WTC11 (cell line): ENCODE data around the gene NUDT3. TPM values are rescaled to one million over a fixed set of nuclear protein-coding genes. Genes with fewer than 3 reads are reported as not detected.

Experiments
- ATAC-seq: fragments of 200-7000 bp; cut with Tn5 transposase; 2 replicates; pipeline ENCODE4 v1.10.0; 2021; ENCODE audit warnings: mild to moderate bottlenecking, moderate library complexity
- CTCF ChIA-PET: fragments of 300-600 bp; sonication (Branson Sonifier 250); formaldehyde crosslinking; loops from one replicate; lab custom pipeline; 2021; ENCODE audit warnings: antibody characterized with exemption; lab: Charles Lee
- POLR2A ChIA-PET: fragments of 350-600 bp; sonication (Branson Sonifier 250); formaldehyde crosslinking; loops from one replicate; lab custom pipeline; 2021; ENCODE audit warnings: antibody characterized with exemption; lab: Charles Lee
- DNase-seq: peaks from one replicate; pipeline ENCODE4 v3.0.0; 2021; ENCODE audit warnings: low spot score
- H3K27ac Mint-ChIP-seq: 2 replicates; pipeline ENCODE4 v1.8.0; 2021; ENCODE audit warnings: mixed read lengths
- H3K27me3 Mint-ChIP-seq: 2 replicates; pipeline ENCODE4 v1.8.0; 2021; ENCODE audit warnings: low read depth, mild to moderate bottlenecking, moderate library complexity, mixed read lengths
- H3K36me3 Mint-ChIP-seq: 2 replicates; pipeline ENCODE4 v1.8.0; 2021; ENCODE audit warnings: mixed read lengths
- H3K4me1 Mint-ChIP-seq: 2 replicates; pipeline ENCODE4 v1.8.0; 2022; ENCODE audit warnings: mixed read lengths
- H3K4me3 Mint-ChIP-seq: 2 replicates; pipeline ENCODE4 v1.8.0; 2021; ENCODE audit warnings: mild to moderate bottlenecking, moderate library complexity, mixed read lengths
- H3K9me3 Mint-ChIP-seq: 2 replicates; pipeline ENCODE4 v1.8.0; 2021; ENCODE audit warnings: mixed read lengths
- AR ChIP-seq: fragments of 250-450 bp; sonication (Bioruptor Pico); IDR thresholded peaks from 2 replicates; pipeline ENCODE4 v1.9.0; 2021; ENCODE audit warnings: mild to moderate bottlenecking
- CBFB ChIP-seq: sonication (generic); formaldehyde crosslinking; IDR thresholded peaks from 2 replicates; pipeline ENCODE4 v1.8.1; 2022; ENCODE audit warnings: mild to moderate bottlenecking, low read depth, missing genetic modification reagents
- E2F5 ChIP-seq: sonication (generic); formaldehyde crosslinking; IDR thresholded peaks from 2 replicates; pipeline ENCODE4 v1.8.1; 2022; ENCODE audit warnings: mild to moderate bottlenecking, moderate library complexity, missing genetic modification reagents
- ERG ChIP-seq: fragments of 250-450 bp; sonication (Bioruptor Pico); IDR thresholded peaks from 2 replicates; pipeline ENCODE4 v1.8.0; 2021; ENCODE audit warnings: mild to moderate bottlenecking
- ETV6 ChIP-seq: sonication (generic); formaldehyde crosslinking; IDR thresholded peaks from 2 replicates; pipeline ENCODE4 v1.8.1; 2022; ENCODE audit warnings: mild to moderate bottlenecking, missing genetic modification reagents
- FOXJ3 ChIP-seq: sonication (generic); formaldehyde crosslinking; IDR thresholded peaks from 2 replicates; pipeline ENCODE4 v1.9.0; 2021; ENCODE audit warnings: missing genetic modification reagents, mild to moderate bottlenecking, borderline replicate concordance
- GABPB1 ChIP-seq: sonication (generic); formaldehyde crosslinking; IDR thresholded peaks from 2 replicates; pipeline ENCODE4 v1.8.1; 2023; ENCODE audit warnings: mild to moderate bottlenecking, missing genetic modification reagents
- NFYB ChIP-seq: sonication (generic); formaldehyde crosslinking; conservative IDR thresholded peaks from 2 replicates; pipeline ENCODE4 v1.8.0; 2022; ENCODE audit warnings: low read depth, missing genetic modification reagents
- NR3C1 ChIP-seq: sonication (generic); formaldehyde crosslinking; conservative IDR thresholded peaks from 2 replicates; pipeline ENCODE4 v1.8.1; 2023; ENCODE audit warnings: low read depth, mild to moderate bottlenecking, missing genetic modification reagents
- PRRX2 ChIP-seq: fragments of 250-450 bp; sonication (Bioruptor Pico); IDR thresholded peaks from 2 replicates; pipeline ENCODE4 v1.8.0; 2021; ENCODE audit warnings: mild to moderate bottlenecking
- SMAD3 ChIP-seq: sonication (generic); formaldehyde crosslinking; IDR thresholded peaks from 2 replicates; pipeline ENCODE4 v1.8.0; 2022; ENCODE audit warnings: missing genetic modification reagents, mild to moderate bottlenecking, borderline replicate concordance
- STAT6 ChIP-seq: sonication (generic); formaldehyde crosslinking; conservative IDR thresholded peaks from 2 replicates; pipeline ENCODE4 v1.8.1; 2023; ENCODE audit warnings: mild to moderate bottlenecking, low read depth, missing genetic modification reagents, moderate library complexity
- ZNF416 ChIP-seq: fragments of 250-450 bp; sonication (Bioruptor Pico); IDR thresholded peaks from 2 replicates; pipeline ENCODE4 v1.9.0; 2021; ENCODE audit warnings: mild to moderate bottlenecking, inconsistent platforms
- ZNF671 ChIP-seq: fragments of 250-450 bp; sonication (Bioruptor Pico); IDR thresholded peaks from 2 replicates; pipeline ENCODE4 v1.8.0; 2021; ENCODE audit warnings: mild to moderate bottlenecking
- total RNA-seq: library from RNA; stranded (reverse); gene quantifications from 3 replicates; pipeline ENCODE4 v1.2.3, GENCODE V29; 2021

The NUDT3 gene
- total RNA-seq, 1 experiment from 2014 or later = 30.0 TPM

- Mint-ChIP-seq H3K9me3 (no peaks in the 10 kb centered on the region), H3K27me3 (no peaks in the 10 kb centered on the region), H3K4me3 (no peak overlapping the region), H3K27ac (peak overlapping the region; percentile 59; the same call in 1 of the 2 replicates), H3K4me1 (no peaks in the 10 kb centered on the region), H3K36me3 (peaks cover 58% of the 10 kb centered on the region)
- no peak for DNase-seq
- peak; percentile 13 for ATAC-seq
- ChIA-PET CTCF (interaction anchor here (0.5 to 4.3 kb wide), 18 partner anchors 11 to 360 kb away, joined by 3 to 51 read pairs (median 4); partner anchors contain the start of genes RPS10 and SMIM29), POLR2A (interaction anchor here (0.7 to 3.5 kb wide), 7 partner anchors 9 to 1417 kb away, joined by 3 to 20 read pairs (median 3); partner anchors contain the start of genes RPS10 and SMIM29)
- peak; percentile 17 for TF ChIP-seq ZNF671 (CRISPR knock-in tag)
- TF ChIP-seq AR = 0 out of 2 replicates have a peak, but pooled peaks have one; percentile 71
- no peak for TF ChIP-seq SMAD3 (CRISPR knock-in tag)
- TF ChIP-seq NFYB (CRISPR knock-in tag) = no peak
- TF ChIP-seq PRRX2 (CRISPR knock-in tag) = peak; percentile 59; the same call in 1 of the 2 replicates
- peak; percentile 68; the same call in 1 of the 2 replicates for TF ChIP-seq ERG (CRISPR knock-in tag)
- TF ChIP-seq ZNF416 = peak; percentile 71; the same call in 1 of the 2 replicates
These were observed 22.8 kb upstream of the NUDT3 start for GRCh38 chr6:34414999-34415858.

- Mint-ChIP-seq H3K27ac (peak overlapping the region; percentile 69; the same call in 1 of the 2 replicates), H3K27me3 (no peaks in the 10 kb centered on the region), H3K36me3 (peaks cover 34% of the 10 kb centered on the region), H3K4me3 (no peak overlapping the region), H3K4me1 (no peaks in the 10 kb centered on the region), H3K9me3 (no peaks in the 10 kb centered on the region)
- ChIA-PET POLR2A (no interaction called here), CTCF (no interaction called here)
- ATAC-seq = no peak
- TF ChIP-seq NR3C1 (CRISPR knock-in tag) = no peak
- no peak for TF ChIP-seq E2F5
- TF ChIP-seq GABPB1 (CRISPR knock-in tag) = no peak
- no peak for TF ChIP-seq ETV6 (CRISPR knock-in tag)
- no peak for TF ChIP-seq CBFB (CRISPR knock-in tag)
- TF ChIP-seq FOXJ3 (CRISPR knock-in tag) = no peak
- TF ChIP-seq STAT6 (CRISPR knock-in tag) = no peak
- no peak for DNase-seq
These were observed 20.3 kb upstream of the NUDT3 start for GRCh38 chr6:34412643-34413214.
